HCT116 (cell line): Measurements from ENCODE around the gene CDYL. TPM values are rescaled to one million over a fixed set of nuclear protein-coding genes. Genes with fewer than 3 reads are reported as not detected.

Source experiments
- ATAC-seq: fragments of 200-7000 bp; cut with Tn5 transposase; 2 replicates; pipeline ENCODE4 v1.9.1; 2020; ENCODE audit warnings: mild to moderate bottlenecking, moderate library complexity
- BruUV-seq: library from RNA; stranded (reverse); fragments of 400-500 nt; replicated peaks from 2 replicates; lab custom pipeline; 2021; lab: Mats Ljungman, UMichigan
- CTCF ChIA-PET: fragments of 300-600 bp; sonication (Branson Sonifier 250); formaldehyde crosslinking; loops from one replicate; lab custom pipeline; 2021; ENCODE audit warnings: antibody characterized with exemption; lab: Charles Lee
- POLR2A ChIA-PET: fragments of 300-600, 350-600 bp; sonication (Branson Sonifier 250); formaldehyde crosslinking; loops from one replicate; lab custom pipeline; 2021; ENCODE audit warnings: antibody characterized with exemption; lab: Charles Lee
- RAD21 ChIA-PET, 2 experiments: fragments of 300-600 bp; sonication (Branson Sonifier 250); formaldehyde crosslinking; loops; one replicate each; lab custom pipeline; 2023; ENCODE audit warnings: low total read pairs in 2 of 2; ENCODE audit not compliant: uncharacterized antibody in 2 of 2, unreplicated experiment in 2 of 2, low non-redundant PET in 1 of 2; lab: Charles Lee
- DNase-seq: peaks from one replicate; pipeline ENCODE4 v3.0.0-alpha.2; 2010; ENCODE audit warnings: low read depth, low spot score
- H2AFZ ChIP-seq: fragments of 200-600 bp; shearing (Covaris generic), sonication (generic); 2 replicates; pipeline ENCODE4 v1.6.1; 2017; ENCODE audit warnings: low read depth, mixed run types, mixed read lengths, antibody characterized with exemption, low read length; ENCODE audit not compliant: poor library complexity, severe bottlenecking
- H3K27ac ChIP-seq: 2 replicates; pipeline ENCODE4 v1.5.1; 2012; ENCODE audit warnings: low read depth, low read length
- H3K27me3 ChIP-seq: fragments of 200-600 bp; sonication (generic); 2 replicates; pipeline ENCODE4 v1.6.1; 2016; ENCODE audit warnings: mixed run types, low read length, mixed read lengths; ENCODE audit not compliant: insufficient read depth
- H3K36me3 ChIP-seq, 2 experiments: fragments of 200-500 bp in 1 of 2; fragments of 200-600 bp in 1 of 2; sonication (Bioruptor generic) in 1 of 2; sonication (generic) in 1 of 2; 2 replicates each; pipeline versions ENCODE4 v1.5.1 to v1.6.1; 2014 to 2016; ENCODE audit warnings: low read length in 2 of 2, inconsistent platforms in 1 of 2, mixed read lengths in 1 of 2, mixed run types in 1 of 2; ENCODE audit not compliant: insufficient read depth in 2 of 2, control insufficient read depth in 1 of 2
- H3K4me1 ChIP-seq, 2 experiments: fragments of 200-600 bp in 1 of 2; sonication (generic) in 1 of 2; 2 replicates each; pipeline versions ENCODE4 v1.5.1 to v1.6.1; 2012 to 2017; ENCODE audit warnings: low read length in 2 of 2, inconsistent platforms in 1 of 2, mild to moderate bottlenecking in 1 of 2, mixed read lengths in 1 of 2, mixed run types in 1 of 2, moderate library complexity in 1 of 2; ENCODE audit not compliant: insufficient read depth in 2 of 2, control insufficient read depth in 1 of 2
- H3K4me2 ChIP-seq: fragments of 200-600 bp; sonication (generic); 2 replicates; pipeline ENCODE4 v1.6.1; 2017; ENCODE audit warnings: mixed run types, low read length, mixed read lengths
- H3K4me3 ChIP-seq, 2 experiments: fragments of 200-600 bp in 1 of 2; sonication (generic) in 1 of 2; replicated peaks in 1 of 2; 2 replicates each; pipeline ENCODE4 v1.5.1; 2011 to 2016; ENCODE audit warnings: low read length in 2 of 2, control low read depth in 1 of 2, low read depth in 1 of 2, mild to moderate bottlenecking in 1 of 2, mixed read lengths in 1 of 2, mixed run types in 1 of 2
- H3K79me2 ChIP-seq: fragments of 200-600 bp; sonication (generic); 2 replicates; pipeline ENCODE4 v1.6.1; 2017; ENCODE audit warnings: mild to moderate bottlenecking, mixed run types, low read length, moderate library complexity, mixed read lengths; ENCODE audit not compliant: insufficient read depth
- H3K9ac ChIP-seq: fragments of 200-600 bp; sonication (generic); 2 replicates; pipeline ENCODE4 v1.6.1; 2016; ENCODE audit warnings: low read length, mixed read lengths
- H3K9me2 ChIP-seq: fragments of 200-600 bp; sonication (generic), shearing (Covaris generic); 2 replicates; pipeline ENCODE4 v1.6.1; 2017; ENCODE audit warnings: mixed run types, mild to moderate bottlenecking, moderate library complexity; ENCODE audit not compliant: insufficient read depth
- H3K9me3 ChIP-seq, 2 experiments: fragments of 200-500 bp in 1 of 2; fragments of 200-600 bp in 1 of 2; sonication (Bioruptor generic) in 1 of 2; sonication (generic) in 1 of 2; 2 replicates each; pipeline ENCODE4 v1.6.1; 2014 to 2017; ENCODE audit warnings: low read length in 2 of 2, mixed read lengths in 2 of 2, inconsistent platforms in 1 of 2, low read depth in 1 of 2, mild to moderate bottlenecking in 1 of 2, mixed run types in 1 of 2, moderate library complexity in 1 of 2; ENCODE audit not compliant: control insufficient read depth in 1 of 2, insufficient read depth in 1 of 2
- H4K20me1 ChIP-seq: fragments of 200-600 bp; sonication (generic), shearing (Covaris generic); 2 replicates; pipeline ENCODE4 v1.6.1; 2017; ENCODE audit warnings: mixed run types, mild to moderate bottlenecking, moderate library complexity; ENCODE audit not compliant: insufficient read depth
- CBX3 ChIP-seq: IDR thresholded peaks from 2 replicates; pipeline ENCODE4 v1.6.1; 2012; ENCODE audit warnings: low read depth
- CEBPB ChIP-seq: IDR thresholded peaks from 2 replicates; pipeline ENCODE4 v1.6.1; 2012; ENCODE audit warnings: low read depth
- EGR1 ChIP-seq: IDR thresholded peaks from 2 replicates; pipeline ENCODE4 v1.6.1; 2012; ENCODE audit warnings: low read depth
- ELF1 ChIP-seq: IDR thresholded peaks from 2 replicates; pipeline ENCODE4 v1.6.1; 2012; ENCODE audit warnings: low read depth, borderline replicate concordance
- EZH2 ChIP-seq: fragments of 200-600 bp; sonication (generic); IDR thresholded peaks from 2 replicates; pipeline ENCODE4 v1.6.1; 2017; ENCODE audit warnings: antibody characterized with exemption, mixed run types
- EZH2phosphoT487 ChIP-seq: fragments of 200-600 bp; IDR thresholded peaks from 2 replicates; pipeline ENCODE4 v1.6.1; 2018; ENCODE audit warnings: antibody characterized with exemption, borderline replicate concordance
- FOSL1 ChIP-seq: IDR thresholded peaks from 2 replicates; pipeline ENCODE4 v1.6.1; 2012; ENCODE audit warnings: low read depth
- POLR2A ChIP-seq: IDR thresholded peaks from 2 replicates; pipeline ENCODE4 v1.7.0; 2011; ENCODE audit warnings: borderline replicate concordance; ENCODE audit not compliant: insufficient read depth, insufficient read length; ENCODE audit errors: extremely low read depth
- POLR2AphosphoS5 ChIP-seq: IDR thresholded peaks from 2 replicates; pipeline ENCODE4 v1.6.1; 2011; ENCODE audit warnings: mild to moderate bottlenecking, low read depth, low read length, moderate library complexity
- RAD21 ChIP-seq: IDR thresholded peaks from 2 replicates; pipeline ENCODE4 v1.6.1; 2012; ENCODE audit warnings: low read depth, mild to moderate bottlenecking
- SIN3A ChIP-seq: IDR thresholded peaks from 2 replicates; pipeline ENCODE4 v1.6.1; 2012; ENCODE audit warnings: low read depth
- TCF7L2 ChIP-seq: IDR thresholded peaks from 2 replicates; pipeline ENCODE4 v1.7.0; 2011; ENCODE audit warnings: borderline replicate concordance, inconsistent platforms; ENCODE audit not compliant: insufficient read depth, insufficient read length; ENCODE audit errors: extremely low read depth
- YY1 ChIP-seq: IDR thresholded peaks from 2 replicates; pipeline ENCODE4 v1.6.1; 2011; ENCODE audit warnings: low read length, low read depth, moderate library complexity, mild to moderate bottlenecking; ENCODE audit not compliant: insufficient replicate concordance; ENCODE audit errors: extremely low read depth
- ZFX ChIP-seq: fragments of 450-650 bp; IDR thresholded peaks from 2 replicates; pipeline ENCODE4 v1.6.1; 2017
- ZNF274 ChIP-seq: fragments of 200-500 bp; sonication (Bioruptor generic); IDR thresholded peaks from 2 replicates; pipeline ENCODE4 v1.6.1; 2014; ENCODE audit warnings: mild to moderate bottlenecking, low read depth, low read length, inconsistent platforms
- intact Hi-C: fragments of 100-400 bp; cut with micrococcal nuclease; formaldehyde crosslinking; loops from 2 replicates; pipeline ENCODE4 v1.10.0; 2022
- total RNA-seq: library from RNA; stranded (reverse); gene quantifications from one replicate; pipeline ENCODE4 v1.2.1, GENCODE V29; 2021; ENCODE audit not compliant: unreplicated experiment
- TF ChIP-seq, protein P1 (sequence below): IDR thresholded peaks from 2 replicates; pipeline ENCODE4 v1.6.1; 2012
- TF ChIP-seq, protein P2 (sequence below): IDR thresholded peaks from 2 replicates; pipeline ENCODE4 v1.6.1; 2012; ENCODE audit warnings: low read depth
- TF ChIP-seq, protein P3 (sequence below): IDR thresholded peaks from 2 replicates; pipeline ENCODE4 v1.6.1; 2012
- TF ChIP-seq, protein P4 (sequence below), 3 experiments: fragments of 200-600 bp in 1 of 3; sonication (generic) in 1 of 3; IDR thresholded peaks in 2 of 3; conservative IDR thresholded peaks in 1 of 3; 2 replicates each; pipeline ENCODE4 v1.5.1; 2012 to 2017; ENCODE audit warnings: low read depth in 2 of 3, low read length in 2 of 3, antibody characterized with exemption in 1 of 3, borderline replicate concordance in 1 of 3, control low read depth in 1 of 3, mild to moderate bottlenecking in 1 of 3, mixed read lengths in 1 of 3, mixed run types in 1 of 3, moderate library complexity in 1 of 3; ENCODE audit not compliant: insufficient read depth in 1 of 3

The CDYL gene
- total RNA-seq, 1 experiment from 2014 or later: 42.6 TPM

DNA sequence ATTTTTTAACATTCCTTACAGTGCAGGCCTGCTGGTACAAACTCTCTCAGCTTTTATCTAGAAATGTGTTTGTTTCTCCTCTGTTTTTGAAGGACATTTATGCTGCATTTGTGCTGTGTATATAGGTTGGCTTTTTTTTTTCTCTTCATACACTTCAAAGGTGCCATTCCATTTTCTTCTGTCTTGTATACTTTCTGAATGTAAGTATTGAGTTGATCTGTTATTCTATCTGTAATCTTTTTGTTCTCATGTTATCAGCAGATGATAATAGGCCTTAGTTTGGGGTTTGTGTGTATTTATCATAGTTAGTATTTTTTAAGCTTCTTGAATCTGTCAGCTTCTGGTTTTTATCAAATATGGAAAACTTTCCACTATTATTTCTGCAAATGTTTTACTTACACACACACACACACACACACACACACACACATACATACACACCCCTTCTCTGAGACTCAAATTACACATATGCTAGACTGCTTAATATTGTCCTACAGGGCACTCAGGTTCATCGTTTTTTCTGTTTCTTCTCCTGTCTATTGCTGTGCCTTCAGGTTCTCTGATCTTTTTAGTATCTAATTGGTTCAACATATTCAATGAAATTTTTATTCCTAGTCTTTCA is 153.0 kb downstream of the CDYL start:
- Histone ChIP-seq H3K79me2 (peaks cover 77% of the 10 kb centered on the region), H3K4me3 (no peak overlapping the region), H4K20me1 (no peaks in the 10 kb centered on the region), H3K4me2 (no peak overlapping the region), H3K4me1 (peaks cover 12 to 34% of the 10 kb centered on the region in 2 experiments), H3K9me3 (no peaks in the 10 kb centered on the region), H3K27me3 (no peaks in the 10 kb centered on the region), H2AFZ (no peak overlapping the region), H3K36me3 (no peaks in the 10 kb centered on the region), H3K9me2 (no peaks in the 10 kb centered on the region), H3K27ac (no peak overlapping the region), H3K9ac (no peak overlapping the region)
- no TSS peak for BruUV-seq
- POLR2A ChIA-PET: no interaction called here
- DNase-seq (no peak), ATAC-seq (no peak)
- CTCF ChIA-PET: no interaction called here
- intact Hi-C loops: no loop called here
- no peak for TF ChIP-seq EZH2
- TF ChIP-seq POLR2A: no peak
- no peak for TF ChIP-seq RAD21
- TF ChIP-seq FOSL1: no peak
- TF ChIP-seq, protein P1, sequence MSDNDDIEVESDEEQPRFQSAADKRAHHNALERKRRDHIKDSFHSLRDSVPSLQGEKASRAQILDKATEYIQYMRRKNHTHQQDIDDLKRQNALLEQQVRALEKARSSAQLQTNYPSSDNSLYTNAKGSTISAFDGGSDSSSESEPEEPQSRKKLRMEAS: no peak
- TF ChIP-seq, protein P2, sequence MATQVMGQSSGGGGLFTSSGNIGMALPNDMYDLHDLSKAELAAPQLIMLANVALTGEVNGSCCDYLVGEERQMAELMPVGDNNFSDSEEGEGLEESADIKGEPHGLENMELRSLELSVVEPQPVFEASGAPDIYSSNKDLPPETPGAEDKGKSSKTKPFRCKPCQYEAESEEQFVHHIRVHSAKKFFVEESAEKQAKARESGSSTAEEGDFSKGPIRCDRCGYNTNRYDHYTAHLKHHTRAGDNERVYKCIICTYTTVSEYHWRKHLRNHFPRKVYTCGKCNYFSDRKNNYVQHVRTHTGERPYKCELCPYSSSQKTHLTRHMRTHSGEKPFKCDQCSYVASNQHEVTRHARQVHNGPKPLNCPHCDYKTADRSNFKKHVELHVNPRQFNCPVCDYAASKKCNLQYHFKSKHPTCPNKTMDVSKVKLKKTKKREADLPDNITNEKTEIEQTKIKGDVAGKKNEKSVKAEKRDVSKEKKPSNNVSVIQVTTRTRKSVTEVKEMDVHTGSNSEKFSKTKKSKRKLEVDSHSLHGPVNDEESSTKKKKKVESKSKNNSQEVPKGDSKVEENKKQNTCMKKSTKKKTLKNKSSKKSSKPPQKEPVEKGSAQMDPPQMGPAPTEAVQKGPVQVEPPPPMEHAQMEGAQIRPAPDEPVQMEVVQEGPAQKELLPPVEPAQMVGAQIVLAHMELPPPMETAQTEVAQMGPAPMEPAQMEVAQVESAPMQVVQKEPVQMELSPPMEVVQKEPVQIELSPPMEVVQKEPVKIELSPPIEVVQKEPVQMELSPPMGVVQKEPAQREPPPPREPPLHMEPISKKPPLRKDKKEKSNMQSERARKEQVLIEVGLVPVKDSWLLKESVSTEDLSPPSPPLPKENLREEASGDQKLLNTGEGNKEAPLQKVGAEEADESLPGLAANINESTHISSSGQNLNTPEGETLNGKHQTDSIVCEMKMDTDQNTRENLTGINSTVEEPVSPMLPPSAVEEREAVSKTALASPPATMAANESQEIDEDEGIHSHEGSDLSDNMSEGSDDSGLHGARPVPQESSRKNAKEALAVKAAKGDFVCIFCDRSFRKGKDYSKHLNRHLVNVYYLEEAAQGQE: no peak
- TF ChIP-seq CBX3: no peak
- no peak for TF ChIP-seq ZNF274
- no peak for TF ChIP-seq CEBPB
- TF ChIP-seq POLR2AphosphoS5: no peak
- TF ChIP-seq ZFX: no peak
- no peak for TF ChIP-seq YY1
- TF ChIP-seq ELF1: no peak
- TF ChIP-seq, protein P3, sequence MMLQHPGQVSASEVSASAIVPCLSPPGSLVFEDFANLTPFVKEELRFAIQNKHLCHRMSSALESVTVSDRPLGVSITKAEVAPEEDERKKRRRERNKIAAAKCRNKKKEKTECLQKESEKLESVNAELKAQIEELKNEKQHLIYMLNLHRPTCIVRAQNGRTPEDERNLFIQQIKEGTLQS: no peak
- TF ChIP-seq TCF7L2: no peak
- TF ChIP-seq EGR1: no peak
- TF ChIP-seq EZH2phosphoT487: no peak
- TF ChIP-seq, protein P4, sequence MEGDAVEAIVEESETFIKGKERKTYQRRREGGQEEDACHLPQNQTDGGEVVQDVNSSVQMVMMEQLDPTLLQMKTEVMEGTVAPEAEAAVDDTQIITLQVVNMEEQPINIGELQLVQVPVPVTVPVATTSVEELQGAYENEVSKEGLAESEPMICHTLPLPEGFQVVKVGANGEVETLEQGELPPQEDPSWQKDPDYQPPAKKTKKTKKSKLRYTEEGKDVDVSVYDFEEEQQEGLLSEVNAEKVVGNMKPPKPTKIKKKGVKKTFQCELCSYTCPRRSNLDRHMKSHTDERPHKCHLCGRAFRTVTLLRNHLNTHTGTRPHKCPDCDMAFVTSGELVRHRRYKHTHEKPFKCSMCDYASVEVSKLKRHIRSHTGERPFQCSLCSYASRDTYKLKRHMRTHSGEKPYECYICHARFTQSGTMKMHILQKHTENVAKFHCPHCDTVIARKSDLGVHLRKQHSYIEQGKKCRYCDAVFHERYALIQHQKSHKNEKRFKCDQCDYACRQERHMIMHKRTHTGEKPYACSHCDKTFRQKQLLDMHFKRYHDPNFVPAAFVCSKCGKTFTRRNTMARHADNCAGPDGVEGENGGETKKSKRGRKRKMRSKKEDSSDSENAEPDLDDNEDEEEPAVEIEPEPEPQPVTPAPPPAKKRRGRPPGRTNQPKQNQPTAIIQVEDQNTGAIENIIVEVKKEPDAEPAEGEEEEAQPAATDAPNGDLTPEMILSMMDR (IDR thresholded peaks at IDR 0.05 in 2 of 3, conservative IDR thresholded peaks at IDR 0.05 in 1 of 3; ENCODE audit: borderline replicate concordance in 1 of 3, insufficient read depth in 1 of 3, low read depth in 2 of 3, low read length in 2 of 3): no peak
- no peak for TF ChIP-seq SIN3A
- RAD21 ChIA-PET: no interaction called here
